ENCODE data around the gene CFAP119.

Gene CFAP119

DNA sequence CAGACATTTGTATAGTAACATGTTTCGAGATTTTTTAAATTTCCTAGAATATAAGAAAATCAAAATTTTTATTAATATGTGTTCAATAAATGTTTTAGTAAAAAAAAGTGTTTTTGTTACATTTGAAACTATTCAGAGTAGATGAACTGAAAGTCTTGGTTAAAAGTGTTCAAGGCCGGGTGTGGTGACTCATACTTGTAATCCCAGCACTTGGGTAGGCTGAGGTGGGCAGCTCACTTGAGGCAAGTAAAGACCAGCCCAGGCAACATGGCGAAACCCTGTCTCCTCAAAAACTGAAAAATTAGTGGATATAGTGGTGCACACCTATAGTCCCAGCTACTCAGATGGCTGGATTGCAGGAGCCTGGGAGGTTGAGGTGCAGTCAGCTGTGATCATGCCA lies 30.5 kb downstream of the CFAP119 start:
- Histone ChIP-seq H3K4me1 (ENCODE audit: control insufficient read depth, insufficient read depth, low read length) (peaks cover 12% of the 10 kb centered on the region), H3K4me3 (ENCODE audit: low read depth, low read length) (no peak overlapping the region), H3K9ac (ENCODE audit: low read length) (no peak overlapping the region), H3K27ac (ENCODE audit: low read depth, low read length) (no peak overlapping the region), H3K27me3 (ENCODE audit: control insufficient read depth, insufficient read depth, low read length) (no peaks in the 10 kb centered on the region), H3K36me3 (ENCODE audit: control insufficient read depth, insufficient read depth, low read length) (peaks cover 80% of the 10 kb centered on the region), H3K9me3 (ENCODE audit: control insufficient read depth, insufficient read depth, low read depth, low read length) (no peaks in the 10 kb centered on the region)

DNA sequence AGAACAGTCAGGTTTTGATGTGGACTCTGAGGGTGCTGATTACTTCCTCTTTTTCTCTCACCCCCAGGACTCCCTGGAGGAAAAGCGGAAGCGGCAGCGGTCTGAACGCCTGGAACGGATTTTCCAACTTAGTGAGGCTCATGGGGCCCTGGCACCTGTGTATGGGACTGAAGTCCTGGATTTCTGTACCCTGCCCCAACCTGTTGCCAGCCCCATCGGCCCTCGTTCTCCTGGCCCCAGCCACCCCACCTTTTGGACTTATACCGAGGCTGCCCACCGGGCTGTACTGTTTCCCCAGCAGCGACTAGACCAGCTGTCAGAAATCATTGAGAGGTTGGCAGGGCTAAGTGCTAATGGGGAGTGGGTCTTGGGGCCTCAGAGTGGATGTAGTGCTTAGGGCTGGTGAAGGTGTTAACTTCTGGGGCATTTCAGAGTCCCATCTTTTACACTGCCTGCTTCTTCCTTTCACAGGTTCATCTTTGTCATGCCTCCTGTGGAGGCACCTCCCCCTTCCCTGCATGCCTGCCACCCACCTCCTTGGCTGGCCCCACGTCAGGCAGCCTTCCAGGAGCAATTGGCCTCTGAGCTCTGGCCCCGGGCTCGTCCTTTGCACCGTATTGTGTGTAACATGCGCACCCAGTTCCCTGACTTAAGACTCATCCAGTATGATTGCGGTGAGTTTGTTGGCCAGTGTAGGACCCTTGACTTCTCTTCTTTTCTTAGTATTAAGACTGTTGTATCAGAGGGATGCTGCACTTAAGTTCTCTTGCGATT lies 32.8 kb downstream of the CFAP119 start:
- H3K9me3 ChIP-seq (ENCODE audit: control insufficient read depth, insufficient read depth, low read depth, low read length): no peaks in the 10 kb centered on the region
- no peak overlapping the region for H3K27ac ChIP-seq (ENCODE audit: low read depth, low read length)
- no peaks in the 10 kb centered on the region for H3K27me3 ChIP-seq (ENCODE audit: control insufficient read depth, insufficient read depth, low read length)
- H3K4me1 ChIP-seq (ENCODE audit: control insufficient read depth, insufficient read depth, low read length): peaks cover 12% of the 10 kb centered on the region
- H3K36me3 ChIP-seq (ENCODE audit: control insufficient read depth, insufficient read depth, low read length): peaks cover 85% of the 10 kb centered on the region
- H3K9ac ChIP-seq (ENCODE audit: low read length): no peak overlapping the region
- no peak overlapping the region for H3K4me3 ChIP-seq (ENCODE audit: low read depth, low read length)

DNA sequence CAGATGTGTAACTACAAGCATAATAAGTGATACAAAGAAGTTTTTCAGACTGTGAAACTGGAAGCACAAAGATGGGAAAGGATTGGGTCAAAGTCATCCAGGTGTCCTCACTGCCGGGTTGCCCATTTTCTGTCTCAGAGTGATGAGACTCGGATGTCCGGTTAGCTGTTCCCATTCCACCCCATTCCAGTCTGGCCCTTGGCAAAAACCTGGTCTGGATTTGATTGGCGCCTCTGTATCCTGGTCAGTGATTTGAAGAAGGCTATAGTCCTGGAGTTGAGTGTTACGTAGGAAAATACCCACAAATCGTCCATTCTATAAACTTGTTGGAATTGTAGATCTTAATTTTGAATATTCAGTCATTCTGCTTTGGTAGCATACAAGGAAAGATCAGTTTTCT lies 33.5 kb downstream of the CFAP119 start:
- H3K4me3 ChIP-seq (ENCODE audit: low read depth, low read length): no peak overlapping the region
- peaks cover 85% of the 10 kb centered on the region for H3K36me3 ChIP-seq (ENCODE audit: control insufficient read depth, insufficient read depth, low read length)
- H3K4me1 ChIP-seq (ENCODE audit: control insufficient read depth, insufficient read depth, low read length): peaks cover 12% of the 10 kb centered on the region
- H3K9me3 ChIP-seq (ENCODE audit: control insufficient read depth, insufficient read depth, low read depth, low read length): no peaks in the 10 kb centered on the region
- H3K9ac ChIP-seq (ENCODE audit: low read length): no peak overlapping the region
- H3K27me3 ChIP-seq (ENCODE audit: control insufficient read depth, insufficient read depth, low read length): no peaks in the 10 kb centered on the region
- H3K27ac ChIP-seq (ENCODE audit: low read depth, low read length): no peak overlapping the region

DNA sequence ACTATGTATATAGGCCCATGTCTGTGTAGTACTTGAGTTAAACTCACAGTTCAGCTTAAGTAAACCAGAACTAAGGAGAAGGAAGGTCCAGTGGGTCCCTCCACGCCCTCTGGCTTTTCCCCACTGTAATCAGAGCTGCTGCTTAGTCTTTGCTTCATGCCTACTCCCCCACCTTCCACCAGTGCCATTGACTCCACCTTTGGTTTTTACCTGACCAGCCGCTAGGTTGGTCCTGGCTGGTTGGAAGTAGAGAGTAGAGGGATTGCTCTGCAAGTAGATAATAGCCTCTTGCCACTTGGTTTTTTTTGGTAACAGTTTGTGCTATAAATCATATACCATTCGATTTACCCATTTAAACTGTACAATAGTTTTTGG lies 36.5 kb downstream of the CFAP119 start:
- H3K4me1 ChIP-seq (ENCODE audit: control insufficient read depth, insufficient read depth, low read length): peaks cover 12% of the 10 kb centered on the region
- H3K36me3 ChIP-seq (ENCODE audit: control insufficient read depth, insufficient read depth, low read length): peaks cover 91% of the 10 kb centered on the region
- no peak overlapping the region for H3K27ac ChIP-seq (ENCODE audit: low read depth, low read length)
- H3K27me3 ChIP-seq (ENCODE audit: control insufficient read depth, insufficient read depth, low read length): no peaks in the 10 kb centered on the region
- H3K9me3 ChIP-seq (ENCODE audit: control insufficient read depth, insufficient read depth, low read depth, low read length): no peaks in the 10 kb centered on the region
- no peak overlapping the region for H3K4me3 ChIP-seq (ENCODE audit: low read depth, low read length)
- H3K9ac ChIP-seq (ENCODE audit: low read length): no peak overlapping the region

DNA sequence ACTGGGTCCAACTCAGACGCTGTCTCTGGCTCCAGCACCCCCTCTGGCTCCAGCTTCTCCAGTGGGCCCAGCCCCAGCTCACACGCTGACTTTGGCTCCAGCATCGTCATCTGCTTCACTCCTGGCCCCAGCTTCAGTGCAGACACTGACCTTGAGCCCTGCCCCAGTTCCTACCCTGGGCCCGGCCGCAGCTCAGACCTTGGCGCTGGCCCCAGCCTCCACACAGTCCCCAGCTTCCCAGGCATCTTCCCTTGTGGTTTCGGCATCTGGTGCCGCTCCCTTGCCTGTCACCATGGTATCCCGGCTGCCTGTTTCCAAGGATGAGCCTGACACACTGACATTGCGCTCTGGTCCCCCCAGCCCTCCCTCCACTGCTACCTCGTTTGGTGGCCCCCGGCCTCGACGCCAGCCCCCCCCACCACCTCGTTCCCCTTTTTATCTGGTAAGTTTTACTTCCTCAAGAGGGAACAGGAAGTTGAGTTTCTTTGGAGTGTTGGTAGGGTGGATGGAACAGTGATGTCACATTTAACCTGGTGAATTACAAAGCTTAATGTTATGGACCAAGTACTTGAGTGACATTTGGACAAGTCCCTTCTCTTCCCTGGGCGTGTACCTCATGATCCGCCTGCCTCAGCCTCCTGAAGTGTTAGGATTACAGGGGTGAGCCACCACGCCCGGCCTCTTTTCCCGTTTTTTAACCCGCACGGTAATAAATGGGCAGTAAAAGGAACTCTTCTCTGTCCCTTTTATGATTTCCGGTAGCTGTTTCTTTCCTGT lies 37.0 kb downstream of the CFAP119 start:
- H3K36me3 ChIP-seq (ENCODE audit: control insufficient read depth, insufficient read depth, low read length): peaks cover 92% of the 10 kb centered on the region
- no peaks in the 10 kb centered on the region for H3K27me3 ChIP-seq (ENCODE audit: control insufficient read depth, insufficient read depth, low read length)
- no peak overlapping the region for H3K4me3 ChIP-seq (ENCODE audit: low read depth, low read length)
- H3K27ac ChIP-seq (ENCODE audit: low read depth, low read length): no peak overlapping the region
- peaks cover 12% of the 10 kb centered on the region for H3K4me1 ChIP-seq (ENCODE audit: control insufficient read depth, insufficient read depth, low read length)
- H3K9me3 ChIP-seq (ENCODE audit: control insufficient read depth, insufficient read depth, low read depth, low read length): no peaks in the 10 kb centered on the region
- H3K9ac ChIP-seq (ENCODE audit: low read length): no peak overlapping the region

DNA sequence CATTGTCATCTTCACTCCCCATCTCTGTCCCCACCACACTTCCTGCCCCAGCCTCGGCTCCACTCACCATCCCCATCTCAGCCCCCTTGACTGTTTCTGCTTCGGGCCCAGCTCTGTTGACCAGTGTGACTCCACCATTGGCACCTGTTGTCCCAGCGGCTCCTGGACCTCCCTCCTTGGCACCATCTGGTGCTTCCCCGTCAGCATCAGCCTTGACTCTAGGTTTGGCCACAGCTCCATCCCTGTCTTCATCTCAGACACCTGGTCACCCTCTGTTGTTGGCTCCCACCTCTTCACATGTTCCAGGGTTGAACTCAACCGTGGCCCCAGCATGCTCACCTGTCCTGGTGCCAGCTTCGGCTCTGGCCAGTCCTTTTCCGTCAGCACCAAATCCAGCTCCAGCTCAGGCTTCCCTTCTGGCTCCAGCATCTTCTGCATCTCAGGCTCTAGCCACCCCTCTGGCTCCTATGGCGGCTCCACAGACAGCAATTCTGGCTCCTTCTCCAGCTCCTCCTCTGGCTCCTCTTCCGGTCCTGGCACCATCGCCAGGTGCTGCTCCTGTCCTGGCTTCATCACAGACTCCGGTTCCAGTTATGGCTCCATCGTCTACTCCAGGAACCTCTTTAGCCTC lies 38.0 kb downstream of the CFAP119 start:
- H3K9me3 ChIP-seq (ENCODE audit: control insufficient read depth, insufficient read depth, low read depth, low read length): no peaks in the 10 kb centered on the region
- no peak overlapping the region for H3K27ac ChIP-seq (ENCODE audit: low read depth, low read length)
- H3K4me1 ChIP-seq (ENCODE audit: control insufficient read depth, insufficient read depth, low read length): peaks cover 11% of the 10 kb centered on the region
- H3K27me3 ChIP-seq (ENCODE audit: control insufficient read depth, insufficient read depth, low read length): no peaks in the 10 kb centered on the region
- no peak overlapping the region for H3K9ac ChIP-seq (ENCODE audit: low read length)
- H3K36me3 ChIP-seq (ENCODE audit: control insufficient read depth, insufficient read depth, low read length): peaks cover 89% of the 10 kb centered on the region
- no peak overlapping the region for H3K4me3 ChIP-seq (ENCODE audit: low read depth, low read length)

DNA sequence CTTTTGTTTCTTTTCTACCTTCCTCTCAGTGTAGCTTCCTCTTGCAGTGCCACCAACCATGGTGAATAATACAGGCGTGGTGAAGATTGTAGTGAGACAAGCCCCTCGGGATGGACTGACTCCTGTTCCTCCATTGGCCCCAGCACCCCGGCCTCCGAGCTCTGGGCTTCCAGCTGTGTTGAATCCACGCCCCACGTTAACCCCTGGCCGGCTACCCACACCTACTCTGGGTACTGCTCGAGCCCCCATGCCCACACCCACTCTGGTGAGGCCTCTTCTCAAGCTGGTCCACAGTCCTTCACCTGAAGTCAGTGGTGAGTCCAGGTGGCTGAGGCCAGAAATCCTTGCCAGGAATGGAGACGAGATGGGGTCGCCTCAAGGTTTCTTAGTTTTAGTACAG lies 38.9 kb downstream of the CFAP119 start:
- H3K27ac ChIP-seq (ENCODE audit: low read depth, low read length): no peak overlapping the region
- H3K36me3 ChIP-seq (ENCODE audit: control insufficient read depth, insufficient read depth, low read length): peaks cover 89% of the 10 kb centered on the region
- H3K9me3 ChIP-seq (ENCODE audit: control insufficient read depth, insufficient read depth, low read depth, low read length): no peaks in the 10 kb centered on the region
- no peak overlapping the region for H3K9ac ChIP-seq (ENCODE audit: low read length)
- H3K4me3 ChIP-seq (ENCODE audit: low read depth, low read length): no peak overlapping the region
- H3K27me3 ChIP-seq (ENCODE audit: control insufficient read depth, insufficient read depth, low read length): no peaks in the 10 kb centered on the region
- H3K4me1 ChIP-seq (ENCODE audit: control insufficient read depth, insufficient read depth, low read length): peaks cover 1% of the 10 kb centered on the region

DNA sequence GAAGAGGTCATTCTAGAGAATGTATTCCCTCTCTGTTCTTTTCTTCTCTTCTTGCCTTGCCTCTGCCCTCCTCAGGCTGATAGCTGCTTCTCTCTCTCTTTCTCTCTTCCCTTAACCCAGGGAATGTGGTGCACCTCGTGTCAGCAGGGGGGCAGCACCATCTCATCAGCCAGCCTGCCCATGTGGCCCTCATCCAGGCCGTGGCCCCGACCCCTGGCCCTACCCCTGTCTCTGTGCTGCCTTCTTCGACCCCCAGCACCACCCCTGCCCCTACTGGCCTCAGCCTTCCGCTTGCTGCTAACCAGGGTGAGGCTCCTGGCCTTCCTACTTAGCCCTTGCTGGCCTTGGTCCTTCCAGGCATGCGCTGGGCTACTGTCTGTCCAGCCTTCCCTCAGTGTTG lies 39.4 kb downstream of the CFAP119 start:
- Histone ChIP-seq H3K9ac (ENCODE audit: low read length) (no peak overlapping the region), H3K4me1 (ENCODE audit: control insufficient read depth, insufficient read depth, low read length) (no peaks in the 10 kb centered on the region), H3K36me3 (ENCODE audit: control insufficient read depth, insufficient read depth, low read length) (peaks cover 89% of the 10 kb centered on the region)

DNA sequence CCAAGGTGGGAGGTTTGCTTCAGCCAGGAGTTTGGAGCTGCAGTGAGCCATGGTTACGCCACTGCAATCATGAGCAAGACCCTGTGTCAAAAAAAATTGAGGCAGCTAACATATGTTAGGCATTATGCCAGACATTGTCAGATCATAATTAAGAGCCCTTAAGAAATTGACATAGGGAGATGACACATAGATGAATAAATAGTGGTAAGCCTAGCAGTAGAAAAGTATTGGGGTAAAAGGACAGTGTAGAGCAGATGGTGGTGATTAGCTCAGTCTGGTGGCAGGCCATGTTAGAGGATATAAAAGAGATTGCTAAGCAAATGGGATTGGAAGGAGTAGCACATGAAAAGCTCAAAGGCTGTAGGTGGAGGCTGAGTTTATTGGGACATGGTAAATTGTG lies 40.3 kb downstream of the CFAP119 start:
- no peak overlapping the region for H3K9ac ChIP-seq (ENCODE audit: low read length)
- H3K36me3 ChIP-seq (ENCODE audit: control insufficient read depth, insufficient read depth, low read length): peaks cover 93% of the 10 kb centered on the region
- H3K27ac ChIP-seq (ENCODE audit: low read depth, low read length): no peak overlapping the region

More for the DNA sequence above, 39.4 kb downstream of the CFAP119 start:
- H3K27me3 ChIP-seq (ENCODE audit: control insufficient read depth, insufficient read depth, low read length): no peaks in the 10 kb centered on the region
- no peak overlapping the region for H3K4me3 ChIP-seq (ENCODE audit: low read depth, low read length)
- H3K9me3 ChIP-seq (ENCODE audit: control insufficient read depth, insufficient read depth, low read depth, low read length): no peaks in the 10 kb centered on the region
- no peak overlapping the region for H3K27ac ChIP-seq (ENCODE audit: low read depth, low read length)

DNA sequence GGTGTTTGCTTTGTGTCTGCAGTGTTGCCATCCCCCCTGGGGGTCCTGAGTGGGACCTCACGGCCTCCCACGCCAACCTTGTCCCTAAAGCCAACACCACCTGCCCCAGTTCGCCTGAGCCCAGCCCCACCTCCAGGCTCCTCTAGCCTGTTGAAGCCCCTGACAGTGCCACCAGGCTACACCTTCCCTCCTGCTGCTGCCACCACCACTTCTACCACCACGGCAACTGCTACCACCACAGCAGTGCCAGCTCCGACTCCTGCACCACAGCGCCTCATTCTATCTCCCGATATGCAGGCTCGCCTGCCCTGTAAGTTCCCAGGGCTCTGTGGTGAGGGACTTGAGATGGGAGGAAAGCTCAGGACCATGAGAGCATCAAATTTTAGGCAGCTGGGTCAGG lies 40.7 kb downstream of the CFAP119 start:
- Histone ChIP-seq H3K36me3 (ENCODE audit: control insufficient read depth, insufficient read depth, low read length) (peaks cover 94% of the 10 kb centered on the region), H3K4me3 (ENCODE audit: low read depth, low read length) (no peak overlapping the region), H3K27ac (ENCODE audit: low read depth, low read length) (no peak overlapping the region), H3K27me3 (ENCODE audit: control insufficient read depth, insufficient read depth, low read length) (no peaks in the 10 kb centered on the region), H3K4me1 (ENCODE audit: control insufficient read depth, insufficient read depth, low read length) (no peaks in the 10 kb centered on the region), H3K9ac (ENCODE audit: low read length) (no peak overlapping the region), H3K9me3 (ENCODE audit: control insufficient read depth, insufficient read depth, low read depth, low read length) (no peaks in the 10 kb centered on the region)

More for the DNA sequence above, 40.3 kb downstream of the CFAP119 start:
- Histone ChIP-seq H3K4me1 (ENCODE audit: control insufficient read depth, insufficient read depth, low read length) (no peaks in the 10 kb centered on the region), H3K4me3 (ENCODE audit: low read depth, low read length) (no peak overlapping the region), H3K27me3 (ENCODE audit: control insufficient read depth, insufficient read depth, low read length) (no peaks in the 10 kb centered on the region), H3K9me3 (ENCODE audit: control insufficient read depth, insufficient read depth, low read depth, low read length) (no peaks in the 10 kb centered on the region)

DNA sequence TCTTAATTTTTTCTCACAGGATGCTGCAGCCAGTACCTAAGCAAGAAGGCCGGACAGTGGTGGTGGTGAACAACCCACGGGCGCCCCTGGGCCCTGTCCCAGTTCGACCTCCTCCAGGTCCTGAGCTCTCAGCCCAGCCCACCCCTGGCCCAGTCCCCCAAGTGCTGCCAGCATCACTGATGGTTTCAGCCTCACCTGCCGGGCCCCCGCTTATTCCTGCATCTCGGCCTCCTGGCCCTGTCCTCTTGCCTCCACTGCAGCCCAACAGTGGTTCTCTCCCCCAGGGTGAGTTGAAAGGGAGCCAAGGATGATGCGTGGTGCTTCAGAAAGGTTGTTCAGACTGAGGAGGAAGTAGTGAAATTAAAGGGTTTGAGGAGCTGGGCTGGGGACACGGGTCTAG lies 41.2 kb downstream of the CFAP119 start:
- H3K36me3 ChIP-seq (ENCODE audit: control insufficient read depth, insufficient read depth, low read length): peaks cover 94% of the 10 kb centered on the region
- H3K9ac ChIP-seq (ENCODE audit: low read length): no peak overlapping the region
- H3K4me1 ChIP-seq (ENCODE audit: control insufficient read depth, insufficient read depth, low read length): no peaks in the 10 kb centered on the region
- no peaks in the 10 kb centered on the region for H3K27me3 ChIP-seq (ENCODE audit: control insufficient read depth, insufficient read depth, low read length)
- no peaks in the 10 kb centered on the region for H3K9me3 ChIP-seq (ENCODE audit: control insufficient read depth, insufficient read depth, low read depth, low read length)
- no peak overlapping the region for H3K4me3 ChIP-seq (ENCODE audit: low read depth, low read length)
- no peak overlapping the region for H3K27ac ChIP-seq (ENCODE audit: low read depth, low read length)

Data from HUES6 (cell line).